ENCODE measurements around the gene DNAJC25.

DNAJC25 gene

DNA sequence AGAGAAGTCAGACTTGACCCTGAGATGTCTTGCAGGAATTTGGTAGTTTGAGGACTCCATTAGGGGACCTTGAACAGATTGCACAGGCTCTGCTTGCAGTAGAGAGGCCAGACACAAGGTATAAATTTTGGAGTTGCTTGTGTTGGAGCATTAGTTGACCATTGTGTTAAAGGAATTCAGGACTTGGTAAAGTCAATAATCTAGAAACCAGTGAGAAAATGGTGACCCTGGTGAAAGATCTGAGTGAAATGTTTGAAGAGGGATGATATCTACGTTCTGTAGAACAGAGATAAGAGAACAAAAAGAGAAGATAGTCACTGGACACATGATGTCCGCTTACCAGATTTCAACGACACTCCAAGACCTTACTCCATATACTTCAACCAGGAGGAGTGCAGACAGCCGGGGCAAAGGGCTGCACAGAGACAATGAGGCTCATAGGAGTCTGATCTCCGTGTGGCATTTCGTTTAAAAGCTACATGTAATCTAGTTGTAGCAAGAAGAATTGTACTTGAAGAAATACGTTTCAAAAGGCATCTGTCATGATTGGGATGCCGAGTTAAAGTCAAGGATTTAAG, 13.2 kb downstream of the DNAJC25 start:
- H3K36me3 ChIP-seq (ENCODE audit: low read length): peaks cover 7% of the 10 kb centered on the region
- no peaks in the 10 kb centered on the region for H4K20me1 ChIP-seq (ENCODE audit: low read depth, low read length)
- peaks cover 5% of the 10 kb centered on the region; the same call in 1 of the 2 replicates for H3K79me2 ChIP-seq (ENCODE audit: insufficient read depth, low read length)
- no peak overlapping the region for H3K4me3 ChIP-seq (ENCODE audit: insufficient read depth, low read length, poor library complexity, severe bottlenecking)
- H3K27ac ChIP-seq (ENCODE audit: low read depth, low read length): no peak overlapping the region
- TF ChIP-seq, protein P1, sequence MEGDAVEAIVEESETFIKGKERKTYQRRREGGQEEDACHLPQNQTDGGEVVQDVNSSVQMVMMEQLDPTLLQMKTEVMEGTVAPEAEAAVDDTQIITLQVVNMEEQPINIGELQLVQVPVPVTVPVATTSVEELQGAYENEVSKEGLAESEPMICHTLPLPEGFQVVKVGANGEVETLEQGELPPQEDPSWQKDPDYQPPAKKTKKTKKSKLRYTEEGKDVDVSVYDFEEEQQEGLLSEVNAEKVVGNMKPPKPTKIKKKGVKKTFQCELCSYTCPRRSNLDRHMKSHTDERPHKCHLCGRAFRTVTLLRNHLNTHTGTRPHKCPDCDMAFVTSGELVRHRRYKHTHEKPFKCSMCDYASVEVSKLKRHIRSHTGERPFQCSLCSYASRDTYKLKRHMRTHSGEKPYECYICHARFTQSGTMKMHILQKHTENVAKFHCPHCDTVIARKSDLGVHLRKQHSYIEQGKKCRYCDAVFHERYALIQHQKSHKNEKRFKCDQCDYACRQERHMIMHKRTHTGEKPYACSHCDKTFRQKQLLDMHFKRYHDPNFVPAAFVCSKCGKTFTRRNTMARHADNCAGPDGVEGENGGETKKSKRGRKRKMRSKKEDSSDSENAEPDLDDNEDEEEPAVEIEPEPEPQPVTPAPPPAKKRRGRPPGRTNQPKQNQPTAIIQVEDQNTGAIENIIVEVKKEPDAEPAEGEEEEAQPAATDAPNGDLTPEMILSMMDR (IDR thresholded peaks at IDR 0.05; ENCODE audit: insufficient read depth, low read length, poor library complexity, severe bottlenecking): no peak
- TF ChIP-seq EZH2phosphoT487 (conservative IDR thresholded peaks at IDR 0.05; ENCODE audit: low read length): no peak
- H2AFZ ChIP-seq (ENCODE audit: low read depth, low read length, severe bottlenecking): no peak overlapping the region
- H3F3A ChIP-seq (ENCODE audit: insufficient read depth): 0 out of 2 replicates have a peak, but pooled peaks cover 6% of the 10 kb centered on the region
- H3K9me3 ChIP-seq (ENCODE audit: insufficient read depth, low read length): no peaks in the 10 kb centered on the region
- H3K9me2 ChIP-seq (replicated peaks; ENCODE audit: insufficient read depth, low read length): no peaks in the 10 kb centered on the region
- no peak overlapping the region for H3K9ac ChIP-seq (ENCODE audit: low read length)
- H3K27me3 ChIP-seq (ENCODE audit: low read length): no peaks in the 10 kb centered on the region
- no peak overlapping the region for H3K4me2 ChIP-seq (ENCODE audit: low read depth, low read length, poor library complexity, severe bottlenecking)

DNA sequence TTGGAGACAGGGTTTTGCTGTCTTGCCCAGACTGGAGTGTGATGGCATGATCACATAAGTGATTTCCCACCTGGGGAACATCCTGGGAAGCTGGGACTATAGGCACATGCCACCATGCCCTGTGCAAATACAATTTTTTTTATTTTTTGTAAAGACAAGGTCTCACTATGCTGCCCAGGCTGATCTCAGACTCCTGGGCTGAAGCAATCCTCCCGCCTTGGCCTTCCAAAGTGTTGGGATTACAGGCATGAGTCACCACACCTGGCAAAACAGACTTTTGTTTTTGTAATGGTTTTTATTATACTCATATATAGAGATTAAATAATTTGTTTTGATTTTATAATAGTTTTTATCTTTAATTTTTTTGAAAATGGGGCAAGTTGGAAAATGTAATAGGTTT, 14.7 kb downstream of the DNAJC25 start:
- no peaks in the 10 kb centered on the region for H4K20me1 ChIP-seq (ENCODE audit: low read depth, low read length)
- H2AFZ ChIP-seq (ENCODE audit: low read depth, low read length, severe bottlenecking): no peak overlapping the region
- no peaks in the 10 kb centered on the region for H3K9me2 ChIP-seq (replicated peaks; ENCODE audit: insufficient read depth, low read length)
- no peak overlapping the region for H3K4me3 ChIP-seq (ENCODE audit: insufficient read depth, low read length, poor library complexity, severe bottlenecking)
- no peak for TF ChIP-seq EZH2phosphoT487 (conservative IDR thresholded peaks at IDR 0.05; ENCODE audit: low read length)
- TF ChIP-seq, protein P1 (IDR thresholded peaks at IDR 0.05; ENCODE audit: insufficient read depth, low read length, poor library complexity, severe bottlenecking): no peak
- no peaks in the 10 kb centered on the region for H3K27me3 ChIP-seq (ENCODE audit: low read length)
- 0 out of 2 replicates have a peak, but pooled peaks cover 6% of the 10 kb centered on the region for H3F3A ChIP-seq (ENCODE audit: insufficient read depth)
- no peaks in the 10 kb centered on the region for H3K79me2 ChIP-seq (ENCODE audit: insufficient read depth, low read length)
- H3K36me3 ChIP-seq (ENCODE audit: low read length): peaks cover 11% of the 10 kb centered on the region
- no peak overlapping the region for H3K4me2 ChIP-seq (ENCODE audit: low read depth, low read length, poor library complexity, severe bottlenecking)
- H3K9ac ChIP-seq (ENCODE audit: low read length): no peak overlapping the region
- no peaks in the 10 kb centered on the region for H3K9me3 ChIP-seq (ENCODE audit: insufficient read depth, low read length)
- H3K27ac ChIP-seq (ENCODE audit: low read depth, low read length): no peak overlapping the region

DNA sequence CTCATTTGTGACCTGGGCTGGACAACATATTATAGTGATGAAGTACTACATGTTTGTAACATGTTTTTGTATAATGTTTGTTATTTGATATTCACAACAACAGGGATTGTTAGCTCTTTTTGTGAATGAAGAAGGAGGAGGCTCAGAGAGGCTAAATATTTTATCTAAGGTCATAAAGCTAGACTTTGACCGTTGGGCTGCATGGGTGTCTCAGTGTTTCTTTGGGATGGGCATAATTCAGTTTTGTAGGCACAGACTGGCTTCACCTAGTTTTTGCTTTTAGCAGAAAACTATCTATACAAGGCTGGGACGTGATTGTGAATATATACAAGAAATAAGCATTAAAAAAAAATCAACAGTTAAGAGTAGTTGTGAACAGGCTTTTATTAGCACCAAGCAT, 15.3 kb downstream of the DNAJC25 start:
- Histone ChIP-seq H3K36me3 (ENCODE audit: low read length) (peaks cover 11% of the 10 kb centered on the region), H2AFZ (ENCODE audit: low read depth, low read length, severe bottlenecking) (no peak overlapping the region), H4K20me1 (ENCODE audit: low read depth, low read length) (no peaks in the 10 kb centered on the region), H3K9me3 (ENCODE audit: insufficient read depth, low read length) (no peaks in the 10 kb centered on the region), H3K4me2 (ENCODE audit: low read depth, low read length, poor library complexity, severe bottlenecking) (no peak overlapping the region), H3K9ac (ENCODE audit: low read length) (no peak overlapping the region), H3K4me3 (ENCODE audit: insufficient read depth, low read length, poor library complexity, severe bottlenecking) (no peak overlapping the region), H3K79me2 (ENCODE audit: insufficient read depth, low read length) (no peaks in the 10 kb centered on the region), H3K9me2 (replicated peaks; ENCODE audit: insufficient read depth, low read length) (no peaks in the 10 kb centered on the region), H3F3A (ENCODE audit: insufficient read depth) (0 out of 2 replicates have a peak, but pooled peaks cover 6% of the 10 kb centered on the region), H3K27me3 (ENCODE audit: low read length) (no peaks in the 10 kb centered on the region), H3K27ac (ENCODE audit: low read depth, low read length) (no peak overlapping the region)
- TF ChIP-seq, protein P1 (IDR thresholded peaks at IDR 0.05; ENCODE audit: insufficient read depth, low read length, poor library complexity, severe bottlenecking): no peak
- TF ChIP-seq EZH2phosphoT487 (conservative IDR thresholded peaks at IDR 0.05; ENCODE audit: low read length): no peak

Data from SU-DHL-6 (cell line).